NCI-H2107 treated with DMSO at 0.1 percent for 48 hours (cell line): Measurements from ENCODE around the gene MRPS10.

Experiments used
- DNase-seq: peaks from one replicate; lab custom pipeline; 2025; ENCODE audit not compliant: unreplicated experiment; lab: John Stamatoyannopoulos, UW

MRPS10 gene

GRCh38 chr6:42217519-42218367 is at the start of gene MRPS10:
MRPS10 (minus strand) TSS chr6:42217861; CDS start chr6:42217849, 12 bp downstream.
- peak; percentile 76 for DNase-seq

- DNase-seq = no peak
These were observed 48.9 kb upstream of the MRPS10 start for GRCh38 chr6:42266538-42266937.

- DNase-seq = no peak
These were observed 47.3 kb upstream of the MRPS10 start for GRCh38 chr6:42264852-42265390.

GRCh38 chr6:42264162-42264851 is 46.6 kb upstream of the MRPS10 start:
- no peak for DNase-seq

- DNase-seq = no peak
These were observed 45.6 kb upstream of the MRPS10 start for GRCh38 chr6:42263165-42263728.

GRCh38 chr6:42260972-42261371 is 43.3 kb upstream of the MRPS10 start:
- no peak for DNase-seq

GRCh38 chr6:42260396-42260888 is 42.8 kb upstream of the MRPS10 start:
- DNase-seq = no peak

- no peak for DNase-seq
These were observed 42.3 kb upstream of the MRPS10 start for GRCh38 chr6:42259841-42260395.

GRCh38 chr6:42259286-42259685 is 41.6 kb upstream of the MRPS10 start:
- DNase-seq = no peak

- DNase-seq = no peak
These were observed 40.0 kb upstream of the MRPS10 start for GRCh38 chr6:42257614-42258013.

GRCh38 chr6:42257063-42257462 is 39.4 kb upstream of the MRPS10 start:
- no peak for DNase-seq

GRCh38 chr6:42255050-42255449 is 37.4 kb upstream of the MRPS10 start:
- no peak for DNase-seq

- DNase-seq = no peak
These were observed 36.8 kb upstream of the MRPS10 start for GRCh38 chr6:42254505-42254904.

GRCh38 chr6:42251911-42252637 is 34.4 kb upstream of the MRPS10 start:
- no peak for DNase-seq

- no peak for DNase-seq
These were observed 33.8 kb upstream of the MRPS10 start for GRCh38 chr6:42251500-42251899.

- no peak for DNase-seq
These were observed 32.7 kb upstream of the MRPS10 start for GRCh38 chr6:42250274-42250931.

- no peak for DNase-seq
These were observed 31.6 kb upstream of the MRPS10 start for GRCh38 chr6:42249279-42249678.

- no peak for DNase-seq
These were observed 25.4 kb upstream of the MRPS10 start for GRCh38 chr6:42243046-42243445.

- no peak for DNase-seq
These were observed 24.3 kb upstream of the MRPS10 start for GRCh38 chr6:42241915-42242314.

- no peak for DNase-seq
These were observed 22.2 kb upstream of the MRPS10 start for GRCh38 chr6:42239736-42240375.
